K562 (cell line): ENCODE data around the gene PSMD4. TPM values are rescaled to one million over a fixed set of nuclear protein-coding genes. Genes with fewer than 3 reads are reported as not detected.

Experiments
- CBX2 ChIP-seq: fragments of 200-600 bp; sonication (generic); IDR thresholded peaks from one replicate; pipeline ENCODE4 v1.6.1; 2012; ENCODE audit warnings: mild to moderate bottlenecking, low read length, inconsistent platforms; ENCODE audit not compliant: insufficient read depth, poor library complexity, severe bottlenecking
- EWSR1 ChIP-seq: fragments of 450-650 bp; IDR thresholded peaks from 2 replicates; pipeline ENCODE4 v1.6.1; 2018; ENCODE audit warnings: borderline replicate concordance, mild to moderate bottlenecking, low read depth, moderate library complexity; ENCODE audit not compliant: partially characterized antibody
- FOXJ2 ChIP-seq: fragments of 200-800 bp; sonication (Bioruptor generic); IDR thresholded peaks from 2 replicates; pipeline ENCODE4 v1.6.1; 2016; ENCODE audit warnings: missing genetic modification characterization, missing compliant biosample characterization
- FOXP1 ChIP-seq: sonication (generic); formaldehyde crosslinking; IDR thresholded peaks from 2 replicates; pipeline ENCODE4 v1.8.0; 2022; ENCODE audit warnings: mild to moderate bottlenecking, missing genetic modification reagents
- GABPB2 ChIP-seq: fragments of 250-450 bp; sonication (Bioruptor Pico); conservative IDR thresholded peaks from 2 replicates; pipeline ENCODE4 v1.5.1; 2021; ENCODE audit warnings: mild to moderate bottlenecking
- GTF2F1 ChIP-seq: IDR thresholded peaks from 2 replicates; pipeline ENCODE4 v1.6.1; 2011; ENCODE audit warnings: low read depth, low read length, improper control_type of control experiment
- KLF1 ChIP-seq: fragments of 450-650 bp; IDR thresholded peaks from 2 replicates; pipeline ENCODE4 v1.6.1; 2016; ENCODE audit warnings: missing genetic modification characterization, missing compliant biosample characterization
- NFE2L1 ChIP-seq: fragments of 450-650 bp; IDR thresholded peaks from 2 replicates; pipeline ENCODE4 v1.6.1; 2016; ENCODE audit warnings: missing genetic modification characterization, low read depth, mild to moderate bottlenecking, missing compliant biosample characterization, moderate library complexity, borderline replicate concordance
- POLR2G ChIP-seq: fragments of 200-400 bp; formaldehyde crosslinking; IDR thresholded peaks from 2 replicates; pipeline ENCODE4 v1.6.1; 2017; ENCODE audit warnings: low read depth, mild to moderate bottlenecking, antibody characterized with exemption, low read length, moderate library complexity
- PTBP1 ChIP-seq: fragments of 200-400 bp; formaldehyde crosslinking; IDR thresholded peaks from 2 replicates; pipeline ENCODE4 v1.6.1; 2017; ENCODE audit warnings: low read depth, low read length
- SIX5 ChIP-seq, 2 experiments: IDR thresholded peaks; 2 replicates each; pipeline ENCODE4 v1.6.1; 2011; ENCODE audit warnings: low read length in 2 of 2, borderline replicate concordance in 1 of 2, low read depth in 1 of 2, mild to moderate bottlenecking in 1 of 2, moderate library complexity in 1 of 2; ENCODE audit not compliant: insufficient read depth in 1 of 2
- SRSF7 ChIP-seq: fragments of 200-400 bp; formaldehyde crosslinking; optimal IDR thresholded peaks from 2 replicates; pipeline ENCODE3; 2017; ENCODE audit warnings: mild to moderate bottlenecking, low read depth, low read length
- ZEB2 ChIP-seq: fragments of 450-650 bp; IDR thresholded peaks from 2 replicates; pipeline ENCODE4 v1.6.1; 2016
- ZNF311 ChIP-seq: fragments of 250-450 bp; sonication (Bioruptor Pico); IDR thresholded peaks from 2 replicates; pipeline ENCODE4 v1.4.0; 2020; ENCODE audit warnings: mild to moderate bottlenecking, moderate library complexity
- ZNF445 ChIP-seq: fragments of 250-450 bp; sonication (Bioruptor Pico); IDR thresholded peaks from 2 replicates; pipeline ENCODE4 v1.4.0; 2020; ENCODE audit warnings: low read depth, mild to moderate bottlenecking, moderate library complexity
- ZNF766 ChIP-seq: fragments of 200-800 bp; sonication (Bioruptor generic); conservative IDR thresholded peaks from 2 replicates; pipeline ENCODE4 v1.6.1; 2016; ENCODE audit warnings: missing genetic modification characterization, missing compliant biosample characterization
- polyA plus RNA-seq, 8 experiments: library from polyadenylated mRNA; depleted of rRNA in 4 of 8; stranded (reverse) in 5 of 8; unstranded in 3 of 8; fragments of >200 nt; fragmentation: Nextera tagmentation in 2 of 8; fragmentation: Illumina TruSeq in 1 of 8; extraction: Ambion mirVana in 2 of 8; extraction: Trizol in 1 of 8; gene quantifications; 2 replicates each; pipeline versions ENCODE4 v1.2.1 to v1.2.3, GENCODE V29; 2011 to 2014; ENCODE audit warnings: inconsistent platforms in 1 of 8, missing spikeins in 1 of 8
- total RNA-seq, 7 experiments: library from RNA; depleted of rRNA in 6 of 7; stranded (reverse); fragments of >200 nt in 6 of 7; fragmentation: Illumina TruSeq in 2 of 7; extraction: Trizol in 2 of 7; gene quantifications; 2 replicates each; pipeline versions ENCODE4 v1.2.1 to v1.2.3, GENCODE V29; 2011 to 2021; ENCODE audit warnings: low replicate concordance in 1 of 7
- TF ChIP-seq, protein P1 (sequence below): fragments of 450-650 bp; IDR thresholded peaks from 2 replicates; pipeline ENCODE4 v1.7.0; 2016; ENCODE audit warnings: borderline replicate concordance
- TF ChIP-seq, protein P2 (sequence below): fragments of 450-650 bp; formaldehyde crosslinking; IDR thresholded peaks from 2 replicates; pipeline ENCODE4 v1.4.0; 2020; ENCODE audit warnings: mild to moderate bottlenecking, moderate library complexity
- TF ChIP-seq, protein P3 (sequence below): fragments of 250-450 bp; sonication (Bioruptor Pico); IDR thresholded peaks from 2 replicates; pipeline ENCODE4 v1.4.0; 2020; ENCODE audit warnings: mild to moderate bottlenecking
- TF ChIP-seq, protein P4 (sequence below), 2 experiments: fragments of 450-650 bp; IDR thresholded peaks; 2 replicates each; pipeline ENCODE4 v1.6.1; 2016

PSMD4 gene
- total and polyA plus RNA-seq, 9 of the 15 experiments (the other 6 are each of a cell fraction or from before 2014, with no cell fraction given) = 194 to 353 (median 295) TPM

DNA sequence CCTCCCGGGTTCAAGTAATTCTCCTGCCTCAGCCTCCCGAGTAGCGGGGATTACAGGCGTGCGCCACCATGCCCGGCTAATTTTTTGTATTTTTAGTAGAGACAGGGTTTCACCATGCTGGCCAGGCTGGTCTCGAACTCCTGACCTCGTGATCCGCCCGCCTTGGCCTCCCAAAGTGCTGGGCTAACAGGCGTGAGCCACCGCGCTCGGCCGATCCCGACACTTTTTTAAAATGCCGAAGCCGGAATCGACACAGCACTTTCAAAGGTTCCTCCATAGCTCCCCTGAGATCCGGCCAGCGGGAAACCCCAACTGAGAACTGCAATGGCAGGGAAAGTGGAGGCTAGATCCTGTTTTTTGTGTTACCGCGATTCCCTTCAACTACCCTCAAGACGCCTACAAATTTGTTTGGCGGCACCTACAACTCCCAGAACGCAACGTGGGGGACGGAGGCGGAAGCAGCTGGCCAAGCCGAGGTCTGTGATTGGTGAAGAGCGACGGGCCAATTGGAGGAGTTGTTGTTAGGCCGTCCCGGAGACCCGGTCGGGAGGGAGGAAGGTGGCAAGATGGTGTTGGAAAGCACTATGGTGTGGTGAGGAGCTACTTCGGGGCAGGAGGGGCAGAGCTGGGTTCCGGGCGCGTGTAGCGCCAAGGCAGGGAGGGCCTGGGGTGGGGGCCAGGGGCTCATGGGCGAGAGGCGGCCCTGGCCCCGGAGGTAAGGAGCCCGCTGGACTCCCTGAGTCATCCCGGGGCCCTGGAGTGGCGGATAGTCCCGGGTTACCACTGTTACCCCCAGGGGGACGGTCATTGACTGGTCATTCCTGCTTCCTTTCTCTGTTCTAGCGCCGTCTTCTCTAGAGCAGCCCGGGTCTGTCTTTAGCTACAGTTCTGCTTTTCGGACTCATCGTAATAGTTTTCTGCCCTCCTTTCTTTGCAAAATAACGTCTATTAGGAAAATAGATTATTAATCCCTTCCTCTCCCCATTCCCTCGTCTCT lies at the start of gene PSMD4 (continued):
- TF ChIP-seq FOXJ2 = no peak; the same call in 1 of the 2 replicates
- no peak for TF ChIP-seq ZNF311 (CRISPR knock-in tag)
- no peak for TF ChIP-seq CBX2
- TF ChIP-seq ZEB2 = 0 out of 2 replicates have a peak, but pooled peaks have one; percentile 14
- no peak for TF ChIP-seq GTF2F1
- no peak for TF ChIP-seq KLF1 (tag)
- no peak for TF ChIP-seq PTBP1
- TF ChIP-seq SIX5 (IDR thresholded peaks at IDR 0.05; ENCODE audit: borderline replicate concordance in 1 of 2, insufficient read depth in 1 of 2, low read depth in 1 of 2, low read length in 2 of 2) = peak; percentile 65 to 81; a peak in 3 of 4 replicates
- peak; percentile 94 for TF ChIP-seq POLR2G
- TF ChIP-seq, protein P1, sequence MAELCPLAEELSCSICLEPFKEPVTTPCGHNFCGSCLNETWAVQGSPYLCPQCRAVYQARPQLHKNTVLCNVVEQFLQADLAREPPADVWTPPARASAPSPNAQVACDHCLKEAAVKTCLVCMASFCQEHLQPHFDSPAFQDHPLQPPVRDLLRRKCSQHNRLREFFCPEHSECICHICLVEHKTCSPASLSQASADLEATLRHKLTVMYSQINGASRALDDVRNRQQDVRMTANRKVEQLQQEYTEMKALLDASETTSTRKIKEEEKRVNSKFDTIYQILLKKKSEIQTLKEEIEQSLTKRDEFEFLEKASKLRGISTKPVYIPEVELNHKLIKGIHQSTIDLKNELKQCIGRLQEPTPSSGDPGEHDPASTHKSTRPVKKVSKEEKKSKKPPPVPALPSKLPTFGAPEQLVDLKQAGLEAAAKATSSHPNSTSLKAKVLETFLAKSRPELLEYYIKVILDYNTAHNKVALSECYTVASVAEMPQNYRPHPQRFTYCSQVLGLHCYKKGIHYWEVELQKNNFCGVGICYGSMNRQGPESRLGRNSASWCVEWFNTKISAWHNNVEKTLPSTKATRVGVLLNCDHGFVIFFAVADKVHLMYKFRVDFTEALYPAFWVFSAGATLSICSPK = no peak
- no peak for TF ChIP-seq SRSF7
- peak; percentile 43; the same call in 1 of the 2 replicates for TF ChIP-seq ZNF766 (CRISPR knock-in tag)
- TF ChIP-seq, protein P2, sequence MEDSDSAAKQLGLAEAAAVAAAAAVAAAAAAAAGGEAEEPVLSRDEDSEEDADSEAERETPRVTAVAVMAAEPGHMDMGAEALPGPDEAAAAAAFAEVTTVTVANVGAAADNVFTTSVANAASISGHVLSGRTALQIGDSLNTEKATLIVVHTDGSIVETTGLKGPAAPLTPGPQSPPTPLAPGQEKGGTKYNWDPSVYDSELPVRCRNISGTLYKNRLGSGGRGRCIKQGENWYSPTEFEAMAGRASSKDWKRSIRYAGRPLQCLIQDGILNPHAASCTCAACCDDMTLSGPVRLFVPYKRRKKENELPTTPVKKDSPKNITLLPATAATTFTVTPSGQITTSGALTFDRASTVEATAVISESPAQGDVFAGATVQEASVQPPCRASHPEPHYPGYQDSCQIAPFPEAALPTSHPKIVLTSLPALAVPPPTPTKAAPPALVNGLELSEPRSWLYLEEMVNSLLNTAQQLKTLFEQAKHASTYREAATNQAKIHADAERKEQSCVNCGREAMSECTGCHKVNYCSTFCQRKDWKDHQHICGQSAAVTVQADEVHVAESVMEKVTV (CRISPR knock-in tag) = no peak
- TF ChIP-seq ZNF445 = no peak
- no peak for TF ChIP-seq NFE2L1
- TF ChIP-seq, protein P3, sequence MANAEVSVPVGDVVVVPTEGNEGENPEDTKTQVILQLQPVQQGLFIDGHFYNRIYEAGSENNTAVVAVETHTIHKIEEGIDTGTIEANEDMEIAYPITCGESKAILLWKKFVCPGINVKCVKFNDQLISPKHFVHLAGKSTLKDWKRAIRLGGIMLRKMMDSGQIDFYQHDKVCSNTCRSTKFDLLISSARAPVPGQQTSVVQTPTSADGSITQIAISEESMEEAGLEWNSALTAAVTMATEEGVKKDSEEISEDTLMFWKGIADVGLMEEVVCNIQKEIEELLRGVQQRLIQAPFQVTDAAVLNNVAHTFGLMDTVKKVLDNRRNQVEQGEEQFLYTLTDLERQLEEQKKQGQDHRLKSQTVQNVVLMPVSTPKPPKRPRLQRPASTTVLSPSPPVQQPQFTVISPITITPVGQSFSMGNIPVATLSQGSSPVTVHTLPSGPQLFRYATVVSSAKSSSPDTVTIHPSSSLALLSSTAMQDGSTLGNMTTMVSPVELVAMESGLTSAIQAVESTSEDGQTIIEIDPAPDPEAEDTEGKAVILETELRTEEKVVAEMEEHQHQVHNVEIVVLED (CRISPR knock-in tag) = no peak
- TF ChIP-seq EWSR1 = no peak
- TF ChIP-seq, protein P4, sequence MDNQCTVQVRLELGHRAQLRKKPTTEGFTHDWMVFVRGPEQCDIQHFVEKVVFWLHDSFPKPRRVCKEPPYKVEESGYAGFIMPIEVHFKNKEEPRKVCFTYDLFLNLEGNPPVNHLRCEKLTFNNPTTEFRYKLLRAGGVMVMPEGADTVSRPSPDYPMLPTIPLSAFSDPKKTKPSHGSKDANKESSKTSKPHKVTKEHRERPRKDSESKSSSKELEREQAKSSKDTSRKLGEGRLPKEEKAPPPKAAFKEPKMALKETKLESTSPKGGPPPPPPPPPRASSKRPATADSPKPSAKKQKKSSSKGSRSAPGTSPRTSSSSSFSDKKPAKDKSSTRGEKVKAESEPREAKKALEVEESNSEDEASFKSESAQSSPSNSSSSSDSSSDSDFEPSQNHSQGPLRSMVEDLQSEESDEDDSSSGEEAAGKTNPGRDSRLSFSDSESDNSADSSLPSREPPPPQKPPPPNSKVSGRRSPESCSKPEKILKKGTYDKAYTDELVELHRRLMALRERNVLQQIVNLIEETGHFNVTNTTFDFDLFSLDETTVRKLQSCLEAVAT (IDR thresholded peaks at IDR 0.05) = peak; percentile 58 to 98; a peak in 3 of 4 replicates
- TF ChIP-seq FOXP1 = no peak
- no peak for TF ChIP-seq GABPB2 (CRISPR knock-in tag)
